Transverse colon (tissue), 4 donors: Measurements from ENCODE around the gene ARPP21.

Experiments
- CTCF ChIP-seq, 5 experiments: fragments of 200-600 bp in 3 of 5; fragments of 450-650 bp in 2 of 5; sonication (generic) in 3 of 5; IDR thresholded peaks; 1 replicate in 2 of 5; 2 replicates in 3 of 5; pipeline ENCODE4 v1.5.1; 2016 to 2017; ENCODE audit warnings: antibody characterized with exemption in 5 of 5, inconsistent platforms in 3 of 5, mild to moderate bottlenecking in 2 of 5, moderate library complexity in 1 of 5
- POLR2AphosphoS5 ChIP-seq, 3 donors: sonication (generic); formaldehyde crosslinking; IDR thresholded peaks; one replicate each; pipeline ENCODE4 v1.6.1; 2016; ENCODE audit warnings: antibody characterized with exemption in 3 of 3

GRCh38 chr3:35690271-35690670, 50.9 kb downstream of the ARPP21 start:
- TF ChIP-seq CTCF (IDR thresholded peaks at IDR 0.05) (no peak), POLR2AphosphoS5 (IDR thresholded peaks at IDR 0.05) (no peak)
